H9 (cell line): ENCODE measurements around the gene PIN1. TPM values are rescaled to one million over a fixed set of nuclear protein-coding genes. Genes with fewer than 3 reads are reported as not detected.
A peak's percentile ranks its signal among the peaks of the same experiment; 100 is the strongest.
"Not testable (repeated sequence)": the region's sequence is repeated elsewhere in the genome, so short reads cannot be mapped to it uniquely, and the experiment has no call there.

Source experiments
- DNase-seq: peaks from one replicate; pipeline ENCODE4 v3.0.0-alpha.2; 2017
- H2AFZ ChIP-seq: one replicate; pipeline ENCODE4 v1.6.1; 2013; ENCODE audit warnings: mild to moderate bottlenecking, low read length, control low read depth, moderate library complexity
- H2AK5ac ChIP-seq: 2 replicates; pipeline ENCODE4 v1.6.1; 2013; ENCODE audit warnings: low read length, control low read depth, mixed read lengths; ENCODE audit not compliant: insufficient read length
- H2BK120ac ChIP-seq: one replicate; pipeline ENCODE4 v1.6.1; 2013; ENCODE audit warnings: low read depth, mild to moderate bottlenecking, low read length, control low read depth, inconsistent platforms; ENCODE audit not compliant: poor library complexity, severe bottlenecking
- H2BK12ac ChIP-seq: 2 replicates; pipeline ENCODE4 v1.6.1; 2013; ENCODE audit warnings: low read length, control low read depth, mixed read lengths, low read depth; ENCODE audit not compliant: insufficient read length
- H2BK15ac ChIP-seq: 2 replicates; pipeline ENCODE4 v1.6.1; 2013; ENCODE audit warnings: low read depth, low read length, control low read depth
- H2BK20ac ChIP-seq: one replicate; pipeline ENCODE4 v1.6.1; 2013; ENCODE audit warnings: low read depth, mild to moderate bottlenecking, low read length, control low read depth, inconsistent platforms; ENCODE audit not compliant: poor library complexity, severe bottlenecking
- H2BK5ac ChIP-seq: 2 replicates; pipeline ENCODE4 v1.6.1; 2013; ENCODE audit warnings: low read length, control low read depth, mixed read lengths; ENCODE audit not compliant: insufficient read length
- H3K14ac ChIP-seq: 2 replicates; pipeline ENCODE4 v1.6.1; 2013; ENCODE audit warnings: low read length, control low read depth; ENCODE audit not compliant: insufficient read depth
- H3K18ac ChIP-seq: 2 replicates; pipeline ENCODE4 v1.6.1; 2013; ENCODE audit warnings: low read depth, mild to moderate bottlenecking, mixed read lengths, low read length, control low read depth; ENCODE audit not compliant: insufficient read length
- H3K23ac ChIP-seq: 2 replicates; pipeline ENCODE4 v1.6.1; 2013; ENCODE audit warnings: low read length, control low read depth, mixed read lengths, low read depth; ENCODE audit not compliant: insufficient read length
- H3K23me2 ChIP-seq: 2 replicates; pipeline ENCODE4 v1.6.1; 2013; ENCODE audit warnings: low read depth, mild to moderate bottlenecking, mixed read lengths, low read length, control low read depth; ENCODE audit not compliant: insufficient read length, poor library complexity, severe bottlenecking
- H3K27ac ChIP-seq: 2 replicates; pipeline ENCODE4 v1.5.1; 2013; ENCODE audit warnings: low read length, control low read depth, mixed read lengths, low read depth; ENCODE audit not compliant: insufficient read length
- H3K27me3 ChIP-seq: 2 replicates; pipeline ENCODE4 v1.6.1; 2013; ENCODE audit warnings: low read length, control low read depth, inconsistent platforms; ENCODE audit not compliant: insufficient read depth
- H3K4ac ChIP-seq: 2 replicates; pipeline ENCODE4 v1.6.1; 2013; ENCODE audit warnings: low read depth, mild to moderate bottlenecking, control low read depth, inconsistent platforms, low read length, moderate library complexity
- H3K4me1 ChIP-seq: 2 replicates; pipeline ENCODE4 v1.6.1; 2013; ENCODE audit warnings: low read length, control low read depth, inconsistent platforms; ENCODE audit not compliant: insufficient read depth
- H3K4me2 ChIP-seq: 2 replicates; pipeline ENCODE4 v1.6.1; 2013; ENCODE audit warnings: low read length, control low read depth, mixed read lengths; ENCODE audit not compliant: insufficient read length, insufficient read depth
- H3K56ac ChIP-seq: 2 replicates; pipeline ENCODE4 v1.6.1; 2013; ENCODE audit warnings: low read depth, mild to moderate bottlenecking, mixed read lengths, low read length, control low read depth; ENCODE audit not compliant: insufficient read length
- H3K79me1 ChIP-seq: 2 replicates; pipeline ENCODE4 v1.6.1; 2013; ENCODE audit warnings: low read depth, mild to moderate bottlenecking, moderate library complexity, low read length, control low read depth, inconsistent platforms; ENCODE audit not compliant: insufficient read depth, poor library complexity, severe bottlenecking
- H3K79me2 ChIP-seq: 2 replicates; pipeline ENCODE4 v1.6.1; 2013; ENCODE audit warnings: low read length, control low read depth, inconsistent platforms; ENCODE audit not compliant: insufficient read depth
- H3K9ac ChIP-seq: 2 replicates; pipeline ENCODE4 v1.6.1; 2013; ENCODE audit warnings: low read length, control low read depth, mixed read lengths; ENCODE audit not compliant: insufficient read length; ENCODE audit errors: extremely low read depth
- H3K9me3 ChIP-seq: one replicate; pipeline ENCODE4 v1.6.1; 2013; ENCODE audit warnings: low read depth, low read length, inconsistent platforms; ENCODE audit not compliant: control insufficient read depth
- H3T11ph ChIP-seq: one replicate; pipeline ENCODE4 v1.6.1; 2013; ENCODE audit warnings: mild to moderate bottlenecking, low read length, control low read depth, inconsistent platforms
- H4K20me1 ChIP-seq: one replicate; pipeline ENCODE4 v1.6.1; 2013; ENCODE audit not compliant: control insufficient read depth, insufficient read length, insufficient read depth
- H4K5ac ChIP-seq: 2 replicates; pipeline ENCODE4 v1.6.1; 2013; ENCODE audit warnings: low read depth, mild to moderate bottlenecking, mixed read lengths, low read length, control low read depth; ENCODE audit not compliant: insufficient read length
- H4K8ac ChIP-seq: replicated peaks from 2 replicates; pipeline ENCODE4 v1.6.1; 2013; ENCODE audit warnings: low read length, control low read depth, mixed read lengths, low read depth; ENCODE audit not compliant: insufficient read length
- H4K91ac ChIP-seq: 2 replicates; pipeline ENCODE4 v1.6.1; 2013; ENCODE audit warnings: low read depth, mild to moderate bottlenecking, moderate library complexity, mixed read lengths, low read length, control low read depth; ENCODE audit not compliant: insufficient read length
- H3K27ac Mint-ChIP-seq, 3 experiments: 2 replicates in 2 of 3; 3 replicates in 1 of 3; pipeline ENCODE4 v1.8.0; 2020 to 2021; ENCODE audit warnings: mixed read lengths in 3 of 3, mild to moderate bottlenecking in 1 of 3, moderate library complexity in 1 of 3
- H3K27me3 Mint-ChIP-seq: 2 replicates; pipeline ENCODE4 v1.8.0; 2021; ENCODE audit warnings: low read depth, mild to moderate bottlenecking, moderate library complexity, mixed read lengths
- H3K36me3 Mint-ChIP-seq, 3 experiments: 2 replicates in 2 of 3; 3 replicates in 1 of 3; pipeline ENCODE4 v1.8.0; 2020 to 2021; ENCODE audit warnings: low read depth in 3 of 3, mixed read lengths in 3 of 3; ENCODE audit not compliant: insufficient read depth in 1 of 3
- H3K4me1 Mint-ChIP-seq, 2 experiments: 2 replicates each; pipeline ENCODE4 v1.8.0; 2020; ENCODE audit warnings: mixed read lengths in 2 of 2
- H3K4me3 Mint-ChIP-seq, 2 experiments: 2 replicates in 1 of 2; 3 replicates in 1 of 2; pipeline ENCODE4 v1.8.0; 2020 to 2021; ENCODE audit warnings: mild to moderate bottlenecking in 2 of 2, mixed read lengths in 2 of 2, moderate library complexity in 1 of 2
- H3K9me3 Mint-ChIP-seq, 2 experiments: 2 replicates in 1 of 2; 3 replicates in 1 of 2; pipeline ENCODE4 v1.8.0; 2020; ENCODE audit warnings: mild to moderate bottlenecking in 2 of 2, mixed read lengths in 2 of 2, moderate library complexity in 1 of 2
- WGBS: extraction: QIAGEN DNeasy Blood & Tissue Kit; methylation state at CpG from one replicate; pipeline ENCODE4 v1.1.7; 2013; ENCODE audit warnings: missing lambda C conversion rate, low lambda C conversion rate, mixed read lengths; ENCODE audit not compliant: insufficient read length; ENCODE audit errors: extremely low coverage; 5-methylcytosine and 5-hydroxymethylcytosine counted together
- total RNA-seq: library from RNA; stranded (reverse); gene quantifications from 2 replicates; pipeline ENCODE4 v1.2.1, GENCODE V29; 2021

The PIN1 gene
- total RNA-seq, 1 experiment from 2014 or later: 110 TPM

- H3K14ac ChIP-seq, H3K9me3 Mint-ChIP-seq, H3K27ac ChIP-seq, H3K36me3 Mint-ChIP-seq, H2BK15ac ChIP-seq, H3K27me3 ChIP-seq, H2BK120ac ChIP-seq, H4K5ac ChIP-seq, H3K23me2 ChIP-seq, DNase-seq, H3K9me3 ChIP-seq, H3T11ph ChIP-seq, H3K79me2 ChIP-seq, H2BK5ac ChIP-seq, H2AFZ ChIP-seq, H2BK12ac ChIP-seq, H2AK5ac ChIP-seq, H3K79me1 ChIP-seq, H3K23ac ChIP-seq, H4K91ac ChIP-seq, H3K9ac ChIP-seq, H3K56ac ChIP-seq, H4K8ac ChIP-seq, H3K27me3 Mint-ChIP-seq, H3K18ac ChIP-seq, H4K20me1 ChIP-seq, H2BK20ac ChIP-seq, H3K4ac ChIP-seq, H3K4me1 ChIP-seq, H3K4me2 ChIP-seq: not testable (repeated sequence)
- peak overlapping the region in 1 of 3 experiments; percentile 94; a peak in 2 of 7 replicates for H3K27ac Mint-ChIP-seq
- H3K4me1 Mint-ChIP-seq: peaks cover 33 to 40% of the 10 kb centered on the region in 2 experiments
- H3K4me3 Mint-ChIP-seq: peak overlapping the region; percentile 62 to 89; a peak in 3 of 5 replicates
- WGBS: no CpG with 5 or more reads among the region's 6 CpGs
Measured at GRCh38 chr19:9791073-9791367, 44.1 kb upstream of the PIN1 start.
